B cell (primary cell): ENCODE measurements around the gene CAPZA2. TPM values are rescaled to one million over a fixed set of nuclear protein-coding genes. Genes with fewer than 3 reads are reported as not detected.
"Not testable (repeated sequence)": the region's sequence is repeated elsewhere in the genome, so short reads cannot be mapped to it uniquely, and the experiment has no call there.

ENCODE experiments used
- ATAC-seq: fragments of 200-7000 bp; cut with Tn5 transposase; one replicate; pipeline ENCODE4 v1.10.0; 2021; ENCODE audit warnings: low read depth, mild to moderate bottlenecking, moderate number of reproducible peaks, moderate library complexity
- CTCF ChIA-PET: fragments of 350-600 bp; sonication (Branson Sonifier 250); formaldehyde crosslinking; loops from one replicate; lab custom pipeline; 2021; ENCODE audit warnings: antibody characterized with exemption, inconsistent platforms; lab: Charles Lee
- POLR2A ChIA-PET: fragments of 350-600 bp; sonication (Branson Sonifier 250); formaldehyde crosslinking; loops from one replicate; lab custom pipeline; 2021; ENCODE audit warnings: antibody characterized with exemption; lab: Charles Lee
- DNase-seq: peaks from one replicate; pipeline ENCODE4 v3.0.0; 2013
- H2AFZ ChIP-seq: 2 replicates; pipeline ENCODE4 v1.6.1; 2012; ENCODE audit warnings: mild to moderate bottlenecking, low read depth, low read length; ENCODE audit not compliant: insufficient read depth, poor library complexity, severe bottlenecking
- H3K27ac ChIP-seq, 2 donors: 1 replicate in 1 of 2; 2 replicates in 1 of 2; pipeline ENCODE4 v1.5.1; 2012 to 2013; ENCODE audit warnings: low read length in 2 of 2, mild to moderate bottlenecking in 2 of 2, moderate library complexity in 1 of 2
- H3K27me3 ChIP-seq, 4 experiments: fragments of 200-600 bp in 1 of 4; sonication (generic) in 1 of 4; replicated peaks in 1 of 4; 1 replicate in 2 of 4; 2 replicates in 2 of 4; pipeline versions ENCODE4 v1.6.1 to v1.7.0; 2013 to 2016; ENCODE audit warnings: low read length in 3 of 4, mild to moderate bottlenecking in 2 of 4, mixed read lengths in 1 of 4, moderate library complexity in 1 of 4; ENCODE audit not compliant: insufficient read depth in 4 of 4, control insufficient read depth in 3 of 4; ENCODE audit errors: control extremely low read depth in 1 of 4
- H3K36me3 ChIP-seq, 2 experiments: replicated peaks in 1 of 2; 1 replicate in 1 of 2; 2 replicates in 1 of 2; pipeline versions ENCODE4 v1.6.1 to v1.7.1; 2013; ENCODE audit warnings: low read length in 1 of 2; ENCODE audit not compliant: insufficient read depth in 2 of 2, control insufficient read depth in 1 of 2; ENCODE audit errors: control extremely low read depth in 1 of 2, extremely low read depth in 1 of 2
- H3K4me1 ChIP-seq, 2 donors: fragments of 200-600 bp in 1 of 2; sonication (generic) in 1 of 2; 1 replicate in 1 of 2; 2 replicates in 1 of 2; pipeline versions ENCODE4 v1.5.1 to v1.6.1; 2013 to 2017; ENCODE audit warnings: low read length in 2 of 2; ENCODE audit not compliant: control insufficient read depth in 2 of 2, insufficient read depth in 2 of 2
- H3K4me2 ChIP-seq: replicated peaks from 2 replicates; pipeline ENCODE3; 2012; ENCODE audit warnings: mild to moderate bottlenecking, low read depth, low read length; ENCODE audit not compliant: poor library complexity, severe bottlenecking
- H3K4me3 ChIP-seq, 5 experiments: fragments of 200-600 bp in 1 of 5; sonication (generic) in 1 of 5; 1 replicate in 3 of 5; 2 replicates in 2 of 5; pipeline versions ENCODE4 v1.5.1 to v1.7.0; 2011 to 2016; ENCODE audit warnings: low read length in 4 of 5, mild to moderate bottlenecking in 4 of 5, low read depth in 2 of 5, control low read depth in 1 of 5, moderate library complexity in 1 of 5; ENCODE audit not compliant: insufficient read depth in 1 of 5; ENCODE audit errors: control extremely low read depth in 1 of 5, extremely low read depth in 1 of 5
- H3K79me2 ChIP-seq: fragments of 200-600 bp; sonication (generic); one replicate; pipeline ENCODE4 v1.6.0; 2016; ENCODE audit warnings: low read length; ENCODE audit not compliant: control insufficient read depth, insufficient read depth
- H3K9ac ChIP-seq: fragments of 200-600 bp; sonication (generic); 2 replicates; pipeline ENCODE4 v1.6.1; 2017; ENCODE audit warnings: mild to moderate bottlenecking, low read length, moderate library complexity
- H3K9me3 ChIP-seq, 3 donors: one replicate each; pipeline versions ENCODE4 v1.6.1 to v1.7.1; 2013; ENCODE audit warnings: low read length in 2 of 3; ENCODE audit not compliant: control insufficient read depth in 2 of 3, insufficient read depth in 1 of 3; ENCODE audit errors: control extremely low read depth in 1 of 3
- H4K20me1 ChIP-seq: 2 replicates; pipeline ENCODE4 v1.6.0; 2012; ENCODE audit warnings: mild to moderate bottlenecking, low read length; ENCODE audit not compliant: insufficient read depth, control insufficient read depth, poor library complexity, severe bottlenecking
- H3K27ac Mint-ChIP-seq: one replicate; pipeline ENCODE4 v1.8.0; 2021; ENCODE audit warnings: mixed read lengths
- H3K27me3 Mint-ChIP-seq: one replicate; pipeline ENCODE4 v1.8.0; 2021; ENCODE audit warnings: mixed read lengths
- H3K4me1 Mint-ChIP-seq: one replicate; pipeline ENCODE4 v1.8.0; 2021; ENCODE audit warnings: mixed read lengths
- H3K4me3 Mint-ChIP-seq: one replicate; pipeline ENCODE4 v1.8.0; 2021; ENCODE audit warnings: mixed read lengths
- H3K9me3 Mint-ChIP-seq: one replicate; pipeline ENCODE4 v1.8.0; 2022; ENCODE audit warnings: mixed read lengths; ENCODE audit not compliant: insufficient read depth
- EZH2 ChIP-seq: IDR thresholded peaks from 2 replicates; pipeline ENCODE4 v1.6.1; 2012; ENCODE audit warnings: borderline replicate concordance, low read depth, mild to moderate bottlenecking, moderate library complexity, low read length; ENCODE audit not compliant: insufficient read depth, poor library complexity, severe bottlenecking
- WGBS: methylation state at CpG from one replicate; pipeline ENCODE4 v1.1.5; 2013; ENCODE audit warnings: missing lambda C conversion rate; ENCODE audit not compliant: insufficient coverage; 5-methylcytosine and 5-hydroxymethylcytosine counted together
- intact Hi-C: fragments of 100-400 bp; cut with micrococcal nuclease; formaldehyde crosslinking; loops from one replicate; pipeline ENCODE4 v1.10.0; 2022
- polyA plus RNA-seq: library from polyadenylated mRNA; depleted of rRNA; stranded (reverse); fragments of >200 nt; gene quantifications from 2 replicates; pipeline ENCODE4 v1.2.3, GENCODE V29; 2012
- total RNA-seq, 2 donors: library from RNA; stranded (reverse); fragments of 120-200 nt in 1 of 2; gene quantifications; 1 replicate in 1 of 2; 2 replicates in 1 of 2; pipeline versions ENCODE4 v1.2.3 to v1.2.4, GENCODE V29; 2013 to 2022

The CAPZA2 gene
- total and polyA plus RNA-seq, 2 donors (not counting 1 experiment from before 2014, with no cell fraction given), result 15.0 to 79.0 TPM

- H3K79me2 ChIP-seq, H3K27ac ChIP-seq, H3K9ac ChIP-seq, H3K4me3 ChIP-seq, H3K36me3 ChIP-seq, H3K4me1 Mint-ChIP-seq, H3K9me3 Mint-ChIP-seq, H3K4me1 ChIP-seq, H2AFZ ChIP-seq, H3K27me3 ChIP-seq, H3K27ac Mint-ChIP-seq, intact Hi-C loops, H3K4me3 Mint-ChIP-seq, H3K4me2 ChIP-seq, ATAC-seq, H3K27me3 Mint-ChIP-seq, H4K20me1 ChIP-seq, H3K9me3 ChIP-seq, DNase-seq, POLR2A ChIA-PET: not testable (repeated sequence)
- CTCF ChIA-PET, result interaction anchor here (0.9 to 1.8 kb wide), 3 partner anchors 222 to 553 kb away, joined by 3 to 13 read pairs (median 5); no protein-coding TSS in a partner anchor
- 90% methylated on average over 2 of the region's 3 CpGs for WGBS
Observed at GRCh38 chr7:116813371-116813770, 49.0 kb upstream of the CAPZA2 start.

- H3K9ac ChIP-seq, result no peak overlapping the region
- POLR2A ChIA-PET, result no interaction called here
- ATAC-seq, result no peak
Observed at GRCh38 chr7:116815041-116815440, 47.3 kb upstream of the CAPZA2 start.

More at GRCh38 chr7:116815041-116815440, 47.3 kb upstream of the CAPZA2 start:
- Mint-ChIP-seq H3K9me3 (no peaks in the 10 kb centered on the region), H3K4me1 (no peaks in the 10 kb centered on the region), H3K27ac (no peak overlapping the region), H3K4me3 (no peak overlapping the region), H3K27me3 (peaks cover 16% of the 10 kb centered on the region)
- CTCF ChIA-PET, result interaction anchor here (1.0 to 2.8 kb wide), 5 partner anchors 8 to 555 kb away, joined by 3 to 14 read pairs (median 4); no protein-coding TSS in a partner anchor
- Histone ChIP-seq H3K27ac (no peak overlapping the region), H3K4me2 (no peak overlapping the region), H3K4me3 (no peak overlapping the region), H3K27me3 (peaks cover 0 to 4% (median 1%) of the 10 kb centered on the region in 4 experiments), H3K36me3 (no peaks in the 10 kb centered on the region), H4K20me1 (no peaks in the 10 kb centered on the region), H3K4me1 (no peaks in the 10 kb centered on the region), H3K79me2 (no peaks in the 10 kb centered on the region), H2AFZ (no peak overlapping the region), H3K9me3 (no peaks in the 10 kb centered on the region)
- intact Hi-C loops, result no loop called here
- DNase-seq, result no peak
- whole genome bisulfite sequencing, result 38% methylated on average over 1 of the region's 3 CpGs
- no peak for TF ChIP-seq EZH2
